HCT116 (cell line): ENCODE results near the gene C2orf92. TPM values are rescaled to one million over a fixed set of nuclear protein-coding genes. Genes with fewer than 3 reads are reported as not detected.

Experiments
- ATAC-seq: fragments of 200-7000 bp; cut with Tn5 transposase; 2 replicates; pipeline ENCODE4 v1.9.1; 2020; ENCODE audit warnings: mild to moderate bottlenecking, moderate library complexity
- BruUV-seq: library from RNA; stranded (reverse); fragments of 400-500 nt; replicated peaks from 2 replicates; lab custom pipeline; 2021; lab: Mats Ljungman, UMichigan
- CTCF ChIA-PET: fragments of 300-600 bp; sonication (Branson Sonifier 250); formaldehyde crosslinking; loops from one replicate; lab custom pipeline; 2021; ENCODE audit warnings: antibody characterized with exemption; lab: Charles Lee
- POLR2A ChIA-PET: fragments of 300-600, 350-600 bp; sonication (Branson Sonifier 250); formaldehyde crosslinking; loops from one replicate; lab custom pipeline; 2021; ENCODE audit warnings: antibody characterized with exemption; lab: Charles Lee
- RAD21 ChIA-PET, 2 experiments: fragments of 300-600 bp; sonication (Branson Sonifier 250); formaldehyde crosslinking; loops; one replicate each; lab custom pipeline; 2023; ENCODE audit warnings: low total read pairs in 2 of 2; ENCODE audit not compliant: uncharacterized antibody in 2 of 2, unreplicated experiment in 2 of 2, low non-redundant PET in 1 of 2; lab: Charles Lee
- DNase-seq: peaks from one replicate; pipeline ENCODE4 v3.0.0-alpha.2; 2010; ENCODE audit warnings: low read depth, low spot score
- H2AFZ ChIP-seq: fragments of 200-600 bp; shearing (Covaris generic), sonication (generic); 2 replicates; pipeline ENCODE4 v1.6.1; 2017; ENCODE audit warnings: low read depth, mixed run types, mixed read lengths, antibody characterized with exemption, low read length; ENCODE audit not compliant: poor library complexity, severe bottlenecking
- H3K27ac ChIP-seq: 2 replicates; pipeline ENCODE4 v1.5.1; 2012; ENCODE audit warnings: low read depth, low read length
- H3K27me3 ChIP-seq: fragments of 200-600 bp; sonication (generic); 2 replicates; pipeline ENCODE4 v1.6.1; 2016; ENCODE audit warnings: mixed run types, low read length, mixed read lengths; ENCODE audit not compliant: insufficient read depth
- H3K36me3 ChIP-seq, 2 experiments: fragments of 200-500 bp in 1 of 2; fragments of 200-600 bp in 1 of 2; sonication (Bioruptor generic) in 1 of 2; sonication (generic) in 1 of 2; 2 replicates each; pipeline versions ENCODE4 v1.5.1 to v1.6.1; 2014 to 2016; ENCODE audit warnings: low read length in 2 of 2, inconsistent platforms in 1 of 2, mixed read lengths in 1 of 2, mixed run types in 1 of 2; ENCODE audit not compliant: insufficient read depth in 2 of 2, control insufficient read depth in 1 of 2
- H3K4me1 ChIP-seq, 2 experiments: fragments of 200-600 bp in 1 of 2; sonication (generic) in 1 of 2; 2 replicates each; pipeline versions ENCODE4 v1.5.1 to v1.6.1; 2012 to 2017; ENCODE audit warnings: low read length in 2 of 2, inconsistent platforms in 1 of 2, mild to moderate bottlenecking in 1 of 2, mixed read lengths in 1 of 2, mixed run types in 1 of 2, moderate library complexity in 1 of 2; ENCODE audit not compliant: insufficient read depth in 2 of 2, control insufficient read depth in 1 of 2
- H3K4me2 ChIP-seq: fragments of 200-600 bp; sonication (generic); 2 replicates; pipeline ENCODE4 v1.6.1; 2017; ENCODE audit warnings: mixed run types, low read length, mixed read lengths
- H3K4me3 ChIP-seq, 2 experiments: fragments of 200-600 bp in 1 of 2; sonication (generic) in 1 of 2; replicated peaks in 1 of 2; 2 replicates each; pipeline ENCODE4 v1.5.1; 2011 to 2016; ENCODE audit warnings: low read length in 2 of 2, control low read depth in 1 of 2, low read depth in 1 of 2, mild to moderate bottlenecking in 1 of 2, mixed read lengths in 1 of 2, mixed run types in 1 of 2
- H3K79me2 ChIP-seq: fragments of 200-600 bp; sonication (generic); 2 replicates; pipeline ENCODE4 v1.6.1; 2017; ENCODE audit warnings: mild to moderate bottlenecking, mixed run types, low read length, moderate library complexity, mixed read lengths; ENCODE audit not compliant: insufficient read depth
- H3K9ac ChIP-seq: fragments of 200-600 bp; sonication (generic); 2 replicates; pipeline ENCODE4 v1.6.1; 2016; ENCODE audit warnings: low read length, mixed read lengths
- H3K9me2 ChIP-seq: fragments of 200-600 bp; sonication (generic), shearing (Covaris generic); 2 replicates; pipeline ENCODE4 v1.6.1; 2017; ENCODE audit warnings: mixed run types, mild to moderate bottlenecking, moderate library complexity; ENCODE audit not compliant: insufficient read depth
- H3K9me3 ChIP-seq, 2 experiments: fragments of 200-500 bp in 1 of 2; fragments of 200-600 bp in 1 of 2; sonication (Bioruptor generic) in 1 of 2; sonication (generic) in 1 of 2; 2 replicates each; pipeline ENCODE4 v1.6.1; 2014 to 2017; ENCODE audit warnings: low read length in 2 of 2, mixed read lengths in 2 of 2, inconsistent platforms in 1 of 2, low read depth in 1 of 2, mild to moderate bottlenecking in 1 of 2, mixed run types in 1 of 2, moderate library complexity in 1 of 2; ENCODE audit not compliant: control insufficient read depth in 1 of 2, insufficient read depth in 1 of 2
- H4K20me1 ChIP-seq: fragments of 200-600 bp; sonication (generic), shearing (Covaris generic); 2 replicates; pipeline ENCODE4 v1.6.1; 2017; ENCODE audit warnings: mixed run types, mild to moderate bottlenecking, moderate library complexity; ENCODE audit not compliant: insufficient read depth
- ELF1 ChIP-seq: IDR thresholded peaks from 2 replicates; pipeline ENCODE4 v1.6.1; 2012; ENCODE audit warnings: low read depth, borderline replicate concordance
- EZH2 ChIP-seq: fragments of 200-600 bp; sonication (generic); IDR thresholded peaks from 2 replicates; pipeline ENCODE4 v1.6.1; 2017; ENCODE audit warnings: antibody characterized with exemption, mixed run types
- FOSL1 ChIP-seq: IDR thresholded peaks from 2 replicates; pipeline ENCODE4 v1.6.1; 2012; ENCODE audit warnings: low read depth
- RAD21 ChIP-seq: IDR thresholded peaks from 2 replicates; pipeline ENCODE4 v1.6.1; 2012; ENCODE audit warnings: low read depth, mild to moderate bottlenecking
- REST ChIP-seq: IDR thresholded peaks from 2 replicates; pipeline ENCODE4 v1.6.1; 2012; ENCODE audit warnings: low read depth
- SIN3A ChIP-seq: IDR thresholded peaks from 2 replicates; pipeline ENCODE4 v1.6.1; 2012; ENCODE audit warnings: low read depth
- SRF ChIP-seq: IDR thresholded peaks from 2 replicates; pipeline ENCODE4 v1.6.1; 2012; ENCODE audit warnings: low read depth
- intact Hi-C: fragments of 100-400 bp; cut with micrococcal nuclease; formaldehyde crosslinking; loops from 2 replicates; pipeline ENCODE4 v1.10.0; 2022
- total RNA-seq: library from RNA; stranded (reverse); gene quantifications from one replicate; pipeline ENCODE4 v1.2.1, GENCODE V29; 2021; ENCODE audit not compliant: unreplicated experiment
- TF ChIP-seq, protein P1 (sequence below), 3 experiments: fragments of 200-600 bp in 1 of 3; sonication (generic) in 1 of 3; IDR thresholded peaks in 2 of 3; conservative IDR thresholded peaks in 1 of 3; 2 replicates each; pipeline ENCODE4 v1.5.1; 2012 to 2017; ENCODE audit warnings: low read depth in 2 of 3, low read length in 2 of 3, antibody characterized with exemption in 1 of 3, borderline replicate concordance in 1 of 3, control low read depth in 1 of 3, mild to moderate bottlenecking in 1 of 3, mixed read lengths in 1 of 3, mixed run types in 1 of 3, moderate library complexity in 1 of 3; ENCODE audit not compliant: insufficient read depth in 1 of 3

Gene C2orf92
- total RNA-seq, 1 experiment from 2014 or later = 3.0 TPM

DNA sequence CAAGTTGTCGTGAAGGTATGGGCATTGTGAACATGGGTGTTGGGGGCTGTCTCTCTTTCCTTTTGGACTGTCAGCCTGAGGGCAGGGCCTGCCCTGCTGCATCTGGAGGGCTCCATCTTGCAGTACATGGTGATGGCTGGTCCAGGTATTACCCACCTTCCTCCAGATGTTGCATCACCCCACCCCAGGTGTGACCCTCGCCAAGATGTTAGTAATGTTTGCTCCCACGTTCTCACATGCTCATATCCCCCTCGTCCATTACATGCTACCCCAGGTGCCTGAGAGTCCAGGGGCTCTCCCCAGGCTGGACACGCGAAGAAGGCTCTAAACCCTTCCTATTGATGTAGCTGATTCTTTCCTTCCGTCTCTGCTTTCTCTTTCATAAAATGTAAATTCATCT is 57.8 kb downstream of the C2orf92 start:
- Histone ChIP-seq H4K20me1 (no peaks in the 10 kb centered on the region), H3K27ac (no peak overlapping the region), H3K36me3 (no peaks in the 10 kb centered on the region), H3K4me3 (no peak overlapping the region), H3K9me2 (no peaks in the 10 kb centered on the region), H3K79me2 (no peaks in the 10 kb centered on the region), H3K4me1 (peaks cover 0 to 5% of the 10 kb centered on the region in 2 experiments; a peak in 2 of 4 replicates), H3K4me2 (no peak overlapping the region), H3K9me3 (no peaks in the 10 kb centered on the region), H3K27me3 (no peaks in the 10 kb centered on the region), H3K9ac (no peak overlapping the region), H2AFZ (no peak overlapping the region)
- no peak for ATAC-seq
- TF ChIP-seq, protein P1, sequence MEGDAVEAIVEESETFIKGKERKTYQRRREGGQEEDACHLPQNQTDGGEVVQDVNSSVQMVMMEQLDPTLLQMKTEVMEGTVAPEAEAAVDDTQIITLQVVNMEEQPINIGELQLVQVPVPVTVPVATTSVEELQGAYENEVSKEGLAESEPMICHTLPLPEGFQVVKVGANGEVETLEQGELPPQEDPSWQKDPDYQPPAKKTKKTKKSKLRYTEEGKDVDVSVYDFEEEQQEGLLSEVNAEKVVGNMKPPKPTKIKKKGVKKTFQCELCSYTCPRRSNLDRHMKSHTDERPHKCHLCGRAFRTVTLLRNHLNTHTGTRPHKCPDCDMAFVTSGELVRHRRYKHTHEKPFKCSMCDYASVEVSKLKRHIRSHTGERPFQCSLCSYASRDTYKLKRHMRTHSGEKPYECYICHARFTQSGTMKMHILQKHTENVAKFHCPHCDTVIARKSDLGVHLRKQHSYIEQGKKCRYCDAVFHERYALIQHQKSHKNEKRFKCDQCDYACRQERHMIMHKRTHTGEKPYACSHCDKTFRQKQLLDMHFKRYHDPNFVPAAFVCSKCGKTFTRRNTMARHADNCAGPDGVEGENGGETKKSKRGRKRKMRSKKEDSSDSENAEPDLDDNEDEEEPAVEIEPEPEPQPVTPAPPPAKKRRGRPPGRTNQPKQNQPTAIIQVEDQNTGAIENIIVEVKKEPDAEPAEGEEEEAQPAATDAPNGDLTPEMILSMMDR (IDR thresholded peaks at IDR 0.05 in 2 of 3, conservative IDR thresholded peaks at IDR 0.05 in 1 of 3; ENCODE audit: borderline replicate concordance in 1 of 3, insufficient read depth in 1 of 3, low read depth in 2 of 3, low read length in 2 of 3) = no peak
- no peak for TF ChIP-seq EZH2
- no peak for TF ChIP-seq SIN3A
- TF ChIP-seq RAD21 = no peak
- TF ChIP-seq REST = no peak
- TF ChIP-seq FOSL1 = no peak
- TF ChIP-seq ELF1 = no peak
- no peak for TF ChIP-seq SRF
- DNase-seq = no peak
- intact Hi-C loops = no loop called here
- ChIA-PET CTCF (no interaction called here), POLR2A (no interaction called here), RAD21 (no interaction called here)
- no TSS peak for BruUV-seq
